GM12801 (cell line): Measurements from ENCODE around the gene IFT27.

Source experiments
- CTCF ChIP-seq: IDR thresholded peaks from one replicate; pipeline ENCODE4 v1.5.1; 2011; ENCODE audit warnings: control low read depth; ENCODE audit not compliant: insufficient read length; ENCODE audit errors: extremely low read depth

IFT27 gene

GRCh38 chr22:36731916-36732315 is 44.0 kb downstream of the IFT27 start:
- no peak for TF ChIP-seq CTCF

- no peak for TF ChIP-seq CTCF
Measured at GRCh38 chr22:36730176-36730858, 45.6 kb downstream of the IFT27 start.

GRCh38 chr22:36729321-36729720 is 46.6 kb downstream of the IFT27 start:
- no peak for TF ChIP-seq CTCF

GRCh38 chr22:36728505-36728904 is 47.4 kb downstream of the IFT27 start:
- no peak for TF ChIP-seq CTCF

- TF ChIP-seq CTCF: no peak
Measured at GRCh38 chr22:36727927-36728488, 47.9 kb downstream of the IFT27 start.

GRCh38 chr22:36727110-36727509 is 48.8 kb downstream of the IFT27 start:
- no peak for TF ChIP-seq CTCF

GRCh38 chr22:36726007-36726380 is 49.9 kb downstream of the IFT27 start:
- TF ChIP-seq CTCF: no peak
